GM23338 (cell line): ENCODE data around the gene MYO9B.

Experiments used
- CREB1 ChIP-seq: fragments of 250-450 bp; sonication (Bioruptor Pico); IDR thresholded peaks from 2 replicates; pipeline ENCODE4 v1.5.0; 2020; ENCODE audit warnings: low read depth, mild to moderate bottlenecking, moderate library complexity
- POLR2AphosphoS5 ChIP-seq: IDR thresholded peaks from 2 replicates; pipeline ENCODE4 v1.6.1; 2016; ENCODE audit warnings: antibody characterized with exemption, low read depth
- REST ChIP-seq: IDR thresholded peaks from one replicate; pipeline ENCODE4 v1.6.1; 2018; ENCODE audit warnings: antibody characterized with exemption; ENCODE audit not compliant: unreplicated experiment
- ZNF114 ChIP-seq: fragments of 250-450 bp; sonication (Bioruptor Pico); IDR thresholded peaks from 2 replicates; pipeline ENCODE4 v1.5.0; 2020; ENCODE audit warnings: mild to moderate bottlenecking, moderate library complexity
- TF ChIP-seq, protein P1 (sequence below), 2 experiments: fragments of 200-600 bp in 1 of 2; sonication (generic) in 1 of 2; conservative IDR thresholded peaks; 2 replicates each; pipeline versions ENCODE4 v1.5.1 to v1.6.1; 2016 to 2017; ENCODE audit warnings: antibody characterized with exemption in 2 of 2, low read depth in 2 of 2, mild to moderate bottlenecking in 2 of 2, moderate library complexity in 1 of 2

- TF ChIP-seq, protein P1, sequence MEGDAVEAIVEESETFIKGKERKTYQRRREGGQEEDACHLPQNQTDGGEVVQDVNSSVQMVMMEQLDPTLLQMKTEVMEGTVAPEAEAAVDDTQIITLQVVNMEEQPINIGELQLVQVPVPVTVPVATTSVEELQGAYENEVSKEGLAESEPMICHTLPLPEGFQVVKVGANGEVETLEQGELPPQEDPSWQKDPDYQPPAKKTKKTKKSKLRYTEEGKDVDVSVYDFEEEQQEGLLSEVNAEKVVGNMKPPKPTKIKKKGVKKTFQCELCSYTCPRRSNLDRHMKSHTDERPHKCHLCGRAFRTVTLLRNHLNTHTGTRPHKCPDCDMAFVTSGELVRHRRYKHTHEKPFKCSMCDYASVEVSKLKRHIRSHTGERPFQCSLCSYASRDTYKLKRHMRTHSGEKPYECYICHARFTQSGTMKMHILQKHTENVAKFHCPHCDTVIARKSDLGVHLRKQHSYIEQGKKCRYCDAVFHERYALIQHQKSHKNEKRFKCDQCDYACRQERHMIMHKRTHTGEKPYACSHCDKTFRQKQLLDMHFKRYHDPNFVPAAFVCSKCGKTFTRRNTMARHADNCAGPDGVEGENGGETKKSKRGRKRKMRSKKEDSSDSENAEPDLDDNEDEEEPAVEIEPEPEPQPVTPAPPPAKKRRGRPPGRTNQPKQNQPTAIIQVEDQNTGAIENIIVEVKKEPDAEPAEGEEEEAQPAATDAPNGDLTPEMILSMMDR (conservative IDR thresholded peaks at IDR 0.05; ENCODE audit: low read depth in 2 of 2), result no peak
- TF ChIP-seq POLR2AphosphoS5 (no peak), CREB1 (CRISPR knock-in tag) (no peak), ZNF114 (CRISPR knock-in tag) (no peak), REST (no peak)
Measured at GRCh38 chr19:17109300-17109699, 33.7 kb downstream of the MYO9B start.
